Right cardiac atrium (tissue), 5 donors: ENCODE measurements around the gene UNC45B. TPM values are rescaled to one million over a fixed set of nuclear protein-coding genes. Genes with fewer than 3 reads are reported as not detected.

ENCODE experiments used
- ATAC-seq, 2 donors: fragments of 200-7000 bp; cut with Tn5 transposase; one replicate each; pipeline versions ENCODE4 v1.8.0 to v1.9.1; 2020; ENCODE audit warnings: moderate library complexity in 2 of 2, mild to moderate bottlenecking in 1 of 2
- DNase-seq, 3 donors: peaks; one replicate each; pipeline ENCODE4 v3.0.0-alpha.2; 2020
- H3K27ac ChIP-seq: one replicate; pipeline ENCODE4 v1.5.1; 2013; ENCODE audit warnings: mild to moderate bottlenecking, low read length, control low read depth, moderate library complexity
- H3K27me3 ChIP-seq: one replicate; pipeline ENCODE4 v1.6.1; 2013; ENCODE audit not compliant: control insufficient read depth, insufficient read depth
- H3K4me1 ChIP-seq: one replicate; pipeline ENCODE4 v1.6.1; 2013; ENCODE audit warnings: low read length; ENCODE audit not compliant: control insufficient read depth, insufficient read depth
- H3K4me3 ChIP-seq: one replicate; pipeline ENCODE4 v1.5.1; 2013; ENCODE audit warnings: low read length, control low read depth
- H3K9me3 ChIP-seq: one replicate; pipeline ENCODE4 v1.6.1; 2013; ENCODE audit warnings: low read length; ENCODE audit not compliant: control insufficient read depth
- WGBS: extraction: QIAGEN DNeasy Blood & Tissue Kit; methylation state at CpG from one replicate; pipeline ENCODE4 v1.1.7; 2013; 5-methylcytosine and 5-hydroxymethylcytosine counted together
- intact Hi-C, 4 donors: fragments of 100-400 bp; cut with DNase I; formaldehyde crosslinking; loops; one replicate each; pipeline versions ENCODE4 v1.11.0 to v1.14.0; 2022 to 2023
- polyA plus RNA-seq: library from polyadenylated mRNA; stranded (reverse); fragments of 200-250 nt; gene quantifications from one replicate; pipeline ENCODE4 v1.2.3, GENCODE V29; 2013
- total RNA-seq, 4 donors: library from RNA; stranded (reverse); fragmentation: NEBNext Ultra II Directional; extraction: Animal tissue kit (Norgen Biotek cat#: 25700); gene quantifications; one replicate each; pipeline ENCODE4 v1.2.1, GENCODE V29; 2021
- donor health status: healthy with polysubstance abuse.
- donor health status: DM: no; HTN: yes; CAD: no.
- donor health status: DM: no; HTN: no; CAD: no.
- donor health status: DM: no; HTN: yes; CAD: no; lungs with severe emphysema.
- donor health status: DM: yes; HTN: yes; CAD: no.

UNC45B gene
- total and polyA plus RNA-seq, 5 donors: 62.2 to 193 (median 170) TPM

GRCh38 chr17:35159940-35160339, 12.3 kb downstream of the UNC45B start:
- no peaks in the 10 kb centered on the region for H3K9me3 ChIP-seq
- no peaks in the 10 kb centered on the region for H3K27me3 ChIP-seq
- H3K4me1 ChIP-seq: peaks cover 2% of the 10 kb centered on the region
- intact Hi-C loops: loop anchor here in 2 of 4 donors (10.0 kb wide), 1 partner anchor 375 kb away; the partner anchor contains the start of gene SLFN12L (in 2 of the 2)
- H3K4me3 ChIP-seq: no peak overlapping the region
- no peak for DNase-seq
- no peak for ATAC-seq
- H3K27ac ChIP-seq: no peak overlapping the region
- 83% methylated on average over 2 of the region's 2 CpGs for WGBS

DNA sequence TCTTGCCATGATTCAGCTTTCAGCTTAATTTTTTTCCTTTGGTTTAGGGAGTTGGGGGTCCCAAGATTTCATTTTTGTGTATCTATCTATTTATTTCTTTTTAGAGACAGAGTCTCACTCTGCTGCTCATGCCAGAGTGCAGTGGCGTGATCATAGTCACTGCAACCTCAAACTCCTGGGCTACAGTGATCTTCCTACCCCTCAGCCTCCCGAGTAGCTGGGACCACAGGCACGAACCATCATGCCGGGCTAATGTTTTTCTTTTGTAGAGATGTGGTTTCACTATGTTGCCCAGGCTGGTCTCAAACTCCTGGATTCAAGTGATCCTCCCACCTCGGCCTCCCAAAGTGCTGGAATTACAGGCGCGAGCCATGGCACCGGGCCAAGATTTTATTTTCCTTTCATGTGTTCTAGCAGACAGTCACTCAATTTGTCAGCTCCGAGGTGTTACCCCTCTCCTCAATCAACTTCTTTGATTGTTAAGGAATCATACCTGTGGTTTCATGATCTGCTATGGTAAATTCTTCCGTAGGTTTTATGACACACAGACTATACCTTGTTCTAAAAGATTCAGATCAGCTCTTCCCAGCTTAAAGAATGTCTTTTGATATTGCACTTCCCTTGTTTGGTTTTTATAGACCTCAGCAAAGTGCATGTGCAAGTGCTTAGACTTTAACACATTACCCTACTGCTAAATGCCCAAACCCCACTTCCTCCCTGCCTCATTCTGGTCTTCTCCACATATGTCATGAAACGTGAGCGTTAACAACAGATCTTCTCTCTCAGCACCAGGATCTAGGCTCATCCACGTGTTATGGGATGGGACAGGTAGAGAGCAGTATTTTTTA, 13.0 kb downstream of the UNC45B start:
- DNase-seq (no peak), ATAC-seq (no peak)
- intact Hi-C loops: loop anchor here in 2 of 4 donors (10.0 kb wide), 1 partner anchor 374 kb away; the partner anchor contains the start of gene SLFN12L (in 2 of the 2)
- no peak overlapping the region for H3K27ac ChIP-seq
- 75% methylated on average over 13 of the region's 13 CpGs for WGBS
- H3K27me3 ChIP-seq: no peaks in the 10 kb centered on the region
- no peaks in the 10 kb centered on the region for H3K9me3 ChIP-seq
- peaks cover 2% of the 10 kb centered on the region for H3K4me1 ChIP-seq
- H3K4me3 ChIP-seq: no peak overlapping the region

DNA sequence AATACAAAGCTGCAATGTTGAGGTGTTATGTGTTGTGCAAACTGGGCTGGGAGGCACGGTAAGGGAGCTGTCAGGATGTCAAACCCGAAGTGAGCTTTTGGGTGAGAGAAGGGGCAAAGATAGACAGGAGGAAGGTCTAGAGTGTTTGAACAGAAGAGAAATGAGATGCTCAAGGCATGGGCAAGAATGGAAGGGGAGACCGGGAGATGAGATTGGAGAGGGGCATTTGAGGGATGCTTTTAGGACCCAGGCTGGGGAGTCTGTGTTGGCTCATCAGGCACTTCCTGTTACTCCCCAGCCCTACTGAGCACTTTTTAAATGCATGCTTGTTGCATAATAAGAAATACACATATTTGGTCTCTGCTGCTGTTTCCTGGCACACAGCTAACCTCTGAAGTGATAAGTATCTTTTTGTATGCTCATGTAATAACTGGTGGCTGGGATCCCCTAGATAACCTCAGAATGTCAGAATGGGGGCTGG, 13.7 kb downstream of the UNC45B start:
- Histone ChIP-seq H3K9me3 (no peaks in the 10 kb centered on the region), H3K4me3 (no peak overlapping the region), H3K27me3 (no peaks in the 10 kb centered on the region), H3K27ac (no peak overlapping the region), H3K4me1 (peaks cover 2% of the 10 kb centered on the region)
- 64% methylated on average over 3 of the region's 3 CpGs for WGBS
- ATAC-seq (no peak), DNase-seq (no peak)
- intact Hi-C loops: loop anchor here in 2 of 4 donors (10.0 kb wide), 1 partner anchor 373 kb away; the partner anchor contains the start of gene SLFN12L (in 2 of the 2)

GRCh38 chr17:35162755-35163154, 15.1 kb downstream of the UNC45B start:
- intact Hi-C loops: loop anchor here in 2 of 4 donors (10.0 kb wide), 1 partner anchor 372 kb away; the partner anchor contains the start of gene SLFN12L (in 2 of the 2)
- peaks cover 2% of the 10 kb centered on the region for H3K4me1 ChIP-seq
- no peak overlapping the region for H3K4me3 ChIP-seq
- no peaks in the 10 kb centered on the region for H3K9me3 ChIP-seq
- DNase-seq (no peak), ATAC-seq (no peak)
- H3K27me3 ChIP-seq: no peaks in the 10 kb centered on the region
- no peak overlapping the region for H3K27ac ChIP-seq
- 86% methylated on average over 4 of the region's 4 CpGs for WGBS

- no peak overlapping the region for H3K27ac ChIP-seq
- intact Hi-C loops: loop anchor here in 2 of 4 donors (10.0 kb wide), 1 partner anchor 371 kb away; the partner anchor contains the start of gene SLFN12L (in 2 of the 2)
- no peaks in the 10 kb centered on the region for H3K27me3 ChIP-seq
- ATAC-seq (no peak), DNase-seq (no peak)
- 83% methylated on average over 7 of the region's 7 CpGs for WGBS
- H3K9me3 ChIP-seq: no peaks in the 10 kb centered on the region
- no peak overlapping the region for H3K4me3 ChIP-seq
- H3K4me1 ChIP-seq: peaks cover 2% of the 10 kb centered on the region
These were observed 16.3 kb downstream of the UNC45B start for GRCh38 chr17:35163886-35164285.

- Histone ChIP-seq H3K4me3 (no peak overlapping the region), H3K27ac (no peak overlapping the region), H3K27me3 (no peaks in the 10 kb centered on the region), H3K4me1 (peaks cover 2% of the 10 kb centered on the region), H3K9me3 (no peaks in the 10 kb centered on the region)
- intact Hi-C loops: loop anchor here in 2 of 4 donors (10.0 kb wide), 1 partner anchor 370 kb away; the partner anchor contains the start of gene SLFN12L (in 2 of the 2)
- 78% methylated on average over 5 of the region's 5 CpGs for WGBS
- ATAC-seq (no peak), DNase-seq (no peak)
These were observed 17.1 kb downstream of the UNC45B start for GRCh38 chr17:35164716-35165115.

DNA sequence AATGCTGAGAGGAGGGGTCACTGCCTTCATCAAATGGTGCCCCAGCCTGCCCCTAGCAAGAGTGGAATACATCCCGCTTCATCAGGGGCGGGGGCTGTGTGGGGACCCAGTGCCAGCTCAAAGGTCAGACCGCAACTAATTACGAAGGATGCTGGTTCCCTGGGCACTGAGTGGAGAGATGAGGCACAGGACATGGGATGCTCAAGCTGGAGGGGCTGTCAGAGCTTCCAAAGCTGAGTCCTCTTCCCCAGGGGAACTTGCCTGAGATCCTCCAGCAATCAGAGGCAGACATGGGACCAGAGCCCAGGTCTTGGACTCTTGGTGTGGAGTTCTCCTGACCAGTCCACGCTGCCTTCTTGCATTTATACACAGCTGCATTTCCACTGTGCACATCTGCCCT, 18.9 kb downstream of the UNC45B start:
- WGBS: 71% methylated on average over 5 of the region's 5 CpGs
- Histone ChIP-seq H3K4me3 (no peak overlapping the region), H3K9me3 (no peaks in the 10 kb centered on the region), H3K27ac (no peak overlapping the region), H3K4me1 (no peaks in the 10 kb centered on the region), H3K27me3 (no peaks in the 10 kb centered on the region)
- ATAC-seq (no peak), DNase-seq (no peak)
- intact Hi-C loops: loop anchor here in 2 of 4 donors (10.0 kb wide), 1 partner anchor 368 kb away; the partner anchor contains the start of gene SLFN12L (in 2 of the 2)

DNA sequence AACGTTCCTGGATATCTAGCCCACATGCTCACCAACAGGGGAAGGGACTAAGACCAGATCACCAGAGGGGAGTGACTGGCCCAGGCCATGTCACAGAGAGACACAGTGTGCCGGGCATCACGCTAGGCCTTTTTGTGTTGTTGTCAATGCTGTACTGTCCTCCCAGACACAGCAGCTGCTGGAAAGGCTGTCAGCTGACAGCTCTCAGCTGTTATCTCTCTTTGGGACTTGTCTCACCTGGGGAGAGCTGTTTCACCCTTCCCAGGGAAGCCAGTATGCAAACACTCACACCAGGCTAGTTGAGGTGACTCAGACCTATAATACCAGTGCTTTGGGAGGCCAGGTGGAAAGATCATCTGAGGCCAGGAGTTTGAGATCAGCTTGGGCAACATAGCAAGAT, 19.4 kb downstream of the UNC45B start:
- Histone ChIP-seq H3K4me3 (no peak overlapping the region), H3K9me3 (no peaks in the 10 kb centered on the region), H3K4me1 (no peaks in the 10 kb centered on the region), H3K27ac (no peak overlapping the region), H3K27me3 (no peaks in the 10 kb centered on the region)
- intact Hi-C loops: loop anchor here in 2 of 4 donors (10.0 kb wide), 1 partner anchor 368 kb away; the partner anchor contains the start of gene SLFN12L (in 2 of the 2)
- DNase-seq: no peak
- 33% methylated on average over 3 of the region's 3 CpGs for WGBS
- no peak for ATAC-seq

DNA sequence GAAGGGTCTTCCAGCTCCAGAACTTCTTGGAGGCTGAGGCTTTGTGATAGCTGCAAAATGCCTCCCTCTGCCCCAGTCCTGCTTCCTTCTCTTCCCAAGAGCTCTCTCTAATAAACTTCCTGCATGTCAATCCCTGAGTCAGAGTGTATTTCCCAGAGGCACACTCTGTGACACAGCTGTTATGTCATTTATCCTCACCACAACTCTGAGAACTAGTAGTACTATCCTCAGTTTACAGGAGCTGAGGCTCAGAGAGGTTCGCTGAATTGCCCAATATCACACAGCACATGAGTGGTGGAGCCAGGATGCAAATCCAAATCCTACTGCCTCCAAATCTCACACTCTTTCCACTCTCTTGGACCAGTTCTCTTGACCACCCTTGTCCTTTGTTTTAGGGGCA, 20.0 kb downstream of the UNC45B start:
- no peaks in the 10 kb centered on the region for H3K27me3 ChIP-seq
- no peaks in the 10 kb centered on the region for H3K4me1 ChIP-seq
- H3K9me3 ChIP-seq: no peaks in the 10 kb centered on the region
- H3K27ac ChIP-seq: no peak overlapping the region
- H3K4me3 ChIP-seq: no peak overlapping the region
- DNase-seq (no peak), ATAC-seq (no peak)
- intact Hi-C loops: loop anchor here in 2 of 4 donors (10.0 kb wide), 1 partner anchor 367 kb away; the partner anchor contains the start of gene SLFN12L (in 2 of the 2)
- 80% methylated on average over 1 of the region's 1 CpG for WGBS

GRCh38 chr17:35169835-35170363, 22.3 kb downstream of the UNC45B start:
- DNase-seq (no peak), ATAC-seq (no peak)
- Histone ChIP-seq H3K9me3 (no peaks in the 10 kb centered on the region), H3K4me1 (no peaks in the 10 kb centered on the region), H3K27me3 (no peaks in the 10 kb centered on the region), H3K27ac (no peak overlapping the region), H3K4me3 (no peak overlapping the region)
- intact Hi-C loops: loop anchor here in 3 of 4 donors (5.0 to 10.0 kb wide), 2 partner anchors 362 to 365 kb away; partner anchors contain the start of gene SLFN12L (in 2 of the 3)
- 83% methylated on average over 17 of the region's 17 CpGs for WGBS
